Ovary (tissue), 9 donors: ENCODE results near the gene DDX20. TPM values are rescaled to one million over a fixed set of nuclear protein-coding genes. Genes with fewer than 3 reads are reported as not detected.

Experiments
- DNase-seq, 5 donors: peaks; one replicate each; pipeline ENCODE4 v3.0.0-alpha.2; 2019 to 2020
- H3K27ac ChIP-seq, 2 donors: fragments of 200-600 bp; one replicate each; pipeline versions ENCODE4 v1.5.1 to v1.8.0; 2019 to 2022
- H3K27me3 ChIP-seq: fragments of 200-600 bp; one replicate; pipeline ENCODE4 v1.8.0; 2022
- H3K36me3 ChIP-seq: fragments of 200-600 bp; sonication (generic); one replicate; pipeline ENCODE4 v1.5.1; 2019
- H3K4me1 ChIP-seq: one replicate; pipeline ENCODE4 v1.8.1; 2013; ENCODE audit warnings: mild to moderate bottlenecking, moderate library complexity; ENCODE audit not compliant: insufficient read depth
- H3K4me3 ChIP-seq: fragments of 200-600 bp; sonication (generic); one replicate; pipeline ENCODE4 v1.5.1; 2017
- H3K9me3 ChIP-seq, 2 donors: fragments of 200-600 bp in 1 of 2; sonication (generic) in 1 of 2; one replicate each; pipeline versions ENCODE4 v1.5.1 to v1.8.1; 2013 to 2019; ENCODE audit warnings: mild to moderate bottlenecking in 1 of 2, moderate library complexity in 1 of 2
- EP300 ChIP-seq: sonication (generic); formaldehyde crosslinking; IDR thresholded peaks from one replicate; pipeline ENCODE4 v1.6.1; 2017; ENCODE audit warnings: antibody characterized with exemption
- POLR2A ChIP-seq: fragments of 450-650 bp; IDR thresholded peaks from one replicate; pipeline ENCODE4 v1.6.1; 2017; ENCODE audit warnings: antibody characterized with exemption, mild to moderate bottlenecking, moderate library complexity
- WGBS, 3 donors: extraction: QIAGEN DNeasy Blood & Tissue Kit in 1 of 3; methylation state at CpG; one replicate each; pipeline versions ENCODE4 v1.1.5 to v1.1.7; 2013 to 2017; 5-methylcytosine and 5-hydroxymethylcytosine counted together
- intact Hi-C, 4 donors: fragments of 100-400 bp; cut with DNase I; formaldehyde crosslinking; loops; one replicate each; pipeline versions ENCODE4 v1.11.0 to v1.15.1; 2022 to 2023
- polyA plus RNA-seq, 2 donors: library from polyadenylated mRNA; stranded (reverse); fragments of 200-250 nt in 1 of 2; fragments of 350-450 nt in 1 of 2; fragmentation: Illumina TruSeq in 1 of 2; extraction: RNeasy Lipid Tissue Mini Kit (QIAGEN cat#74804) in 1 of 2; gene quantifications; one replicate each; pipeline ENCODE4 v1.2.3, GENCODE V29; 2013 to 2014
- total RNA-seq, 7 donors: library from RNA; depleted of rRNA in 2 of 7; stranded (reverse); fragments of >200 nt in 2 of 7; fragmentation: NEBNext Ultra II Directional in 3 of 7; extraction: Animal tissue kit (Norgen Biotek cat#: 25700) in 3 of 7; gene quantifications; one replicate each; pipeline versions ENCODE4 v1.1.0 to v1.2.4, GENCODE V29; 2016 to 2023
- TF ChIP-seq, protein P1 (sequence below), 3 donors: fragments of 450-650 bp in 2 of 3; fragments of 200-600 bp in 1 of 3; IDR thresholded peaks; one replicate each; pipeline versions ENCODE4 v1.5.1 to v1.8.0; 2016 to 2022; ENCODE audit warnings: antibody characterized with exemption in 3 of 3, mild to moderate bottlenecking in 1 of 3
- donor health status: DM: no; HTN: no; CAD: no; lungs with moderate emphysema.
- donor health status: DM: no; HTN: no; CAD: no.
- donor health status: Bipolar disorder and iron deficiency.
- donor health status: DM: yes; HTN: yes; CAD: no.
- donor health status: DM: no; HTN: no; CAD: no.
- donor health status: DM: yes; HTN: yes; CAD: no.

Gene DDX20
- total and polyA plus RNA-seq, 9 donors: 7.3 to 26.9 (median 11.8) TPM

DNA sequence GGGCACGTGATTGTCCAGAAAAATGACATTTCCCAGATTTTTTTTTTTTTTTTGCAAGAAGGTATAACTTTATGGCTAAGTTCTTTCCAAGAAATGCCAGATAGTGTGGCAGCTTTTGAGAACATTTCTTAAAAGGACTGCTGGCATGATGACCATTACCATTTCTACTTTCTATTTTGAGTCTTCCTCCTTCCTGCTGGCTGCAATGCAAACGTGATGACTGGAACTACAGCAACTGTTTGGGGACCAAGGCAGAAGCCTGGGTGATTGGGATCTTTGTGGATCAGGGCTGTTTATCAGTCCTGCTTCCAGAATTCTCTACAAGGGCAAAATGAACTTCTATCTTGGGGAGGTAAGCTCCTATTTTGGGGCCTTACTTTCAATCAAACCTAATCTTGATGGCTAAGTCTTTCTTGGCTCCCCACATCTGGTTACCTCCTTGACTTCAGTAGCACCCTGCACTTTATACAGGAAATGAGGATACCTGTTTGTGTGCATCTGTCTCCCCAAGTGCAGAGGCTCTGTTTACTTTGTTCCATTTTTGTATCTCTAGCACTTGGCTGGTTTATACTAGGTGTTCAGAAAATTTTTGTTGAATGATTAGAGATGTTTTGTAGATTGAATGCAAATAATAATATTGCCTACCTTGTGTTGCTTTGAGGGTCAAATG is 3.7 kb upstream of the DDX20 start:
- intact Hi-C loops: loop anchor here in 1 of 4 donors (5.0 to 10.0 kb wide), 2 partner anchors 35 to 157 kb away; no protein-coding TSS in a partner anchor

DNA sequence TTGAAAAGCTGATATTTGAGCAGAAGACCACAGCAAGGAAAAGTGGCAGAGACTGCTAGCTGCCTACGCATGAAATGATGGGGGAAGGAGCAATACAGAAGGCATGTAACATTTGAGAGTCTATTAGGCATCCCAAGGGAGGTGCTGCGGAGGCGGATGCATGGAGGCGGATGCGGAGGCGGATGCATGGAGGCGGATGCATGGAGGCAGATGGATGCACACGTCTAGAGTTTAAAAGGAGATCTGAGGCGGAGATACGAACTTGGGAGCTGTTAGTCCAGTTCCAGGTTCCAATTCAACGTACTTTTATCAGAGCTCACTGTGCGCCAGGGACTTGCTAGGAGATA is 744 bp upstream of the DDX20 start:
- intact Hi-C loops: loop anchor here in 3 of 4 donors (2.0 to 10.0 kb wide), 6 partner anchors 16 to 248 kb away; partner anchors contain the start of gene INKA2 (in 1 of the 3)
- Histone ChIP-seq H3K27me3 (no peaks in the 10 kb centered on the region), H3K36me3 (no peaks in the 10 kb centered on the region), H3K4me3 (peak overlapping the region; percentile 88), H3K9me3 (no peaks in the 10 kb centered on the region), H3K4me1 (peaks cover 1% of the 10 kb centered on the region), H3K27ac (peak overlapping the region; percentile 83 to 97)
- peak in 3 of 5 donors; percentile 51 to 58 (median 55) for DNase-seq
- WGBS, 3 donors: 0 to 1% (median 0%) methylated on average over 12 of the region's 12 CpGs
- TF ChIP-seq EP300: no peak
- no peak for TF ChIP-seq POLR2A
- TF ChIP-seq, protein P1, sequence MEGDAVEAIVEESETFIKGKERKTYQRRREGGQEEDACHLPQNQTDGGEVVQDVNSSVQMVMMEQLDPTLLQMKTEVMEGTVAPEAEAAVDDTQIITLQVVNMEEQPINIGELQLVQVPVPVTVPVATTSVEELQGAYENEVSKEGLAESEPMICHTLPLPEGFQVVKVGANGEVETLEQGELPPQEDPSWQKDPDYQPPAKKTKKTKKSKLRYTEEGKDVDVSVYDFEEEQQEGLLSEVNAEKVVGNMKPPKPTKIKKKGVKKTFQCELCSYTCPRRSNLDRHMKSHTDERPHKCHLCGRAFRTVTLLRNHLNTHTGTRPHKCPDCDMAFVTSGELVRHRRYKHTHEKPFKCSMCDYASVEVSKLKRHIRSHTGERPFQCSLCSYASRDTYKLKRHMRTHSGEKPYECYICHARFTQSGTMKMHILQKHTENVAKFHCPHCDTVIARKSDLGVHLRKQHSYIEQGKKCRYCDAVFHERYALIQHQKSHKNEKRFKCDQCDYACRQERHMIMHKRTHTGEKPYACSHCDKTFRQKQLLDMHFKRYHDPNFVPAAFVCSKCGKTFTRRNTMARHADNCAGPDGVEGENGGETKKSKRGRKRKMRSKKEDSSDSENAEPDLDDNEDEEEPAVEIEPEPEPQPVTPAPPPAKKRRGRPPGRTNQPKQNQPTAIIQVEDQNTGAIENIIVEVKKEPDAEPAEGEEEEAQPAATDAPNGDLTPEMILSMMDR (IDR thresholded peaks at IDR 0.05): no peak

More for the DNA sequence above, 3.7 kb upstream of the DDX20 start:
- whole genome bisulfite sequencing, 3 donors: 41 to 54% (median 47%) methylated on average over 2 of the region's 2 CpGs
- Histone ChIP-seq H3K27me3 (no peaks in the 10 kb centered on the region), H3K4me1 (no peaks in the 10 kb centered on the region), H3K4me3 (no peak overlapping the region), H3K9me3 (no peaks in the 10 kb centered on the region), H3K36me3 (no peaks in the 10 kb centered on the region), H3K27ac (no peak overlapping the region)
- no peak for DNase-seq
- TF ChIP-seq, protein P1 (IDR thresholded peaks at IDR 0.05): no peak
- no peak for TF ChIP-seq EP300
- TF ChIP-seq POLR2A: no peak

DNA sequence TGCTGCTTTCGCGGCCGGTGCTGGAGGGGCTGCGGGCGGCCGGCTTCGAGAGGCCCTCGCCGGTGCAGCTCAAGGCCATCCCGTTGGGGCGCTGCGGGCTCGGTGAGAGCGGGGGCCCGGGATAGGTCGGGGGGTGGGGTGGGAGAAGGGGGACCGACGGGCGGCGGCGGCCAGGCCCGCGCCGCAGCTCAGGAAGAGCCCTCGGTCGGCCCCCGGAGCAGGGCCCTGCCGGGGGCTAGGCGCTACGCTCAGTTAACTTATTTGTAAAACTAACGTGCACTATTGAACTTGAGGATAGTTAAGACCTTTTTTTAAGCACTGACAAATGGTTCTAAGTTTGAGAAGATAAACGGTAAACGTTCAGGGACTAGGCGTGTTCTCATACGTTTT is 418 bp downstream of the DDX20 start:
- WGBS, 3 donors: 0 to 1% (median 0%) methylated on average over 26 to 35 of the region's 35 CpGs
- TF ChIP-seq POLR2A (no peak), EP300 (no peak)
- TF ChIP-seq, protein P1 (IDR thresholded peaks at IDR 0.05): no peak
- intact Hi-C loops: loop anchor here in 3 of 4 donors (5.0 to 10.0 kb wide), 3 partner anchors 161 to 249 kb away; no protein-coding TSS in a partner anchor
- Histone ChIP-seq H3K4me1 (peaks cover 1% of the 10 kb centered on the region), H3K27me3 (no peaks in the 10 kb centered on the region), H3K9me3 (no peaks in the 10 kb centered on the region), H3K4me3 (peak overlapping the region; percentile 88), H3K36me3 (no peaks in the 10 kb centered on the region), H3K27ac (peak overlapping the region; percentile 83 to 97)
- no peak for DNase-seq

DNA sequence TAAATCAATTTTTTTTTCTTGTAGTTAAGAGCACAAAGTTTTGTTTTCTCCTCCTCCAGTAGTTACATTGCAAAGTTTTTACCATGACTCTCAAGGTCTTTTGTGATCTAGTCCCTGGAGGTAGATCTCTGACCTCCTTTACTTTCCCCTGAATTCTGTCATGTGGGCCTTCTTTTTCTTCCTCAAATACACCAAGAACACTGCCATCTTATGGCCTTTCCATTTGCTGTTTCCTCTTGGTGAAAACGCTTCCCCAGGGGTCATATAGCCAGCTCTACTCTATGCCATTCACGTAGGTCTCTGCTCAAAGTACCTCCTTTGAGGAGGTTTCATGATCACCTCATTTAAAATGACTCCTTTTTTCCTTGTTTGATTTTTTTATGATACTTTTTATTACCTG is 2.7 kb downstream of the DDX20 start:
- H3K4me3 ChIP-seq: no peak overlapping the region
- WGBS, 3 donors: 60 to 77% (median 63%) methylated on average over 2 of the region's 2 CpGs
- no peak for DNase-seq
- H3K27ac ChIP-seq: no peak overlapping the region
- no peaks in the 10 kb centered on the region for H3K27me3 ChIP-seq
- H3K36me3 ChIP-seq: no peaks in the 10 kb centered on the region
- H3K9me3 ChIP-seq: no peaks in the 10 kb centered on the region
- intact Hi-C loops: loop anchor here in 3 of 4 donors (5.0 to 10.0 kb wide), 3 partner anchors 164 to 251 kb away; no protein-coding TSS in a partner anchor
- TF ChIP-seq, protein P1 (IDR thresholded peaks at IDR 0.05): no peak
- no peak for TF ChIP-seq POLR2A
- no peak for TF ChIP-seq EP300
- H3K4me1 ChIP-seq: peaks cover 1% of the 10 kb centered on the region
